K562 (cell line): Measurements from ENCODE around the gene GMDS. TPM values are rescaled to one million over a fixed set of nuclear protein-coding genes. Genes with fewer than 3 reads are reported as not detected.

Experiments used
- ATAC-seq: fragments of 200-7000 bp; cut with Tn5 transposase; 3 replicates; pipeline ENCODE4 v1.9.1; 2020; ENCODE audit warnings: moderate library complexity
- BruUV-seq: library from RNA; stranded (reverse); fragments of 400-500 nt; replicated peaks from 2 replicates; lab custom pipeline; 2021; lab: Mats Ljungman, UMichigan
- CTCF ChIA-PET: fragments of 300-600 bp; formaldehyde crosslinking; extraction: SDS; loops from one replicate; lab custom pipeline; 2021; ENCODE audit warnings: low intra/inter-chr PET ratio; lab: Yijun Ruan, JAX
- POLR2A ChIA-PET: fragments of 300-600, 350-650 bp; sonication (Branson Sonifier 250); formaldehyde crosslinking; extraction: SDS; loops from one replicate; lab custom pipeline; 2021; ENCODE audit warnings: antibody characterized with exemption, inconsistent platforms; lab: Yijun Ruan, JAX
- DNase-seq, 4 experiments: peaks; one replicate each; pipeline versions ENCODE4 v3.0.0 to v3.0.0-alpha.2; 2011 to 2018; ENCODE audit warnings: low spot score in 3 of 4, mixed read lengths in 3 of 4; ENCODE audit errors: extremely low read depth in 1 of 4
- FAIRE-seq: peaks from 2 replicates; lab custom pipeline; 2011; peaks lifted over from hg19 to GRCh38; lab: Jason Lieb, UNC
- H2AFZ ChIP-seq: 2 replicates; pipeline ENCODE4 v1.6.0; 2011; ENCODE audit warnings: low read depth, low read length, control low read depth, inconsistent platforms
- H3K27ac ChIP-seq: fragments of 200-600 bp; 3 replicates; pipeline ENCODE4 v1.8.0; 2011; ENCODE audit warnings: low read depth, mild to moderate bottlenecking, control low read depth, inconsistent platforms, low read length, moderate library complexity, mixed read lengths; ENCODE audit errors: extremely low read depth
- H3K27me3 ChIP-seq, 2 experiments: fragments of 300-600 bp in 1 of 2; 2 replicates in 1 of 2; 3 replicates in 1 of 2; pipeline versions ENCODE4 v1.6.0 to v1.8.0; 2011; ENCODE audit warnings: inconsistent platforms in 2 of 2, low read length in 2 of 2, mild to moderate bottlenecking in 1 of 2, mixed read lengths in 1 of 2, moderate library complexity in 1 of 2; ENCODE audit not compliant: control insufficient read depth in 2 of 2, insufficient read depth in 2 of 2
- H3K36me3 ChIP-seq: fragments of 300-600 bp; 3 replicates; pipeline ENCODE4 v1.8.0; 2011; ENCODE audit warnings: mild to moderate bottlenecking, low read length, inconsistent platforms; ENCODE audit not compliant: control insufficient read depth, insufficient read depth
- H3K4me1 ChIP-seq, 2 experiments: fragments of 200-600 bp in 1 of 2; replicated peaks in 1 of 2; 2 replicates in 1 of 2; 3 replicates in 1 of 2; pipeline versions ENCODE4 v1.5.1 to v1.8.0; 2011; ENCODE audit warnings: inconsistent platforms in 2 of 2, low read length in 2 of 2, mild to moderate bottlenecking in 1 of 2, mixed read lengths in 1 of 2, moderate library complexity in 1 of 2; ENCODE audit not compliant: control insufficient read depth in 2 of 2, insufficient read depth in 2 of 2
- H3K4me2 ChIP-seq: 2 replicates; pipeline ENCODE4 v1.6.1; 2011; ENCODE audit warnings: low read length, control low read depth, inconsistent platforms, mixed read lengths; ENCODE audit not compliant: insufficient read depth
- H3K4me3 ChIP-seq: fragments of 200-600 bp; sonication (generic), shearing (Covaris generic); 2 replicates; pipeline ENCODE4 v1.5.1; 2016; ENCODE audit warnings: control low read depth, inconsistent platforms
- H3K79me2 ChIP-seq: fragments of 200-600 bp; 3 replicates; pipeline ENCODE4 v1.8.0; 2011; ENCODE audit warnings: low read length, inconsistent platforms; ENCODE audit not compliant: control insufficient read depth, insufficient read depth
- H3K9ac ChIP-seq, 2 experiments: 2 replicates each; pipeline versions ENCODE4 v1.6.0 to v1.6.1; 2011; ENCODE audit warnings: low read depth in 2 of 2, low read length in 2 of 2, control low read depth in 1 of 2, inconsistent platforms in 1 of 2, mild to moderate bottlenecking in 1 of 2, mixed read lengths in 1 of 2; ENCODE audit not compliant: insufficient read depth in 1 of 2
- H3K9me1 ChIP-seq: one replicate; pipeline ENCODE4 v1.6.0; 2011; ENCODE audit warnings: inconsistent platforms, mild to moderate bottlenecking, low read length, moderate library complexity; ENCODE audit not compliant: control insufficient read depth, insufficient read depth
- H3K9me3 ChIP-seq: replicated peaks from 2 replicates; pipeline ENCODE4 v1.5.1; 2011; ENCODE audit warnings: low read depth, low read length, inconsistent platforms; ENCODE audit not compliant: control insufficient read depth, insufficient read depth
- H4K20me1 ChIP-seq: replicated peaks from 2 replicates; pipeline ENCODE4 v1.6.1; 2011; ENCODE audit warnings: low read length, inconsistent platforms, mixed read lengths; ENCODE audit not compliant: control insufficient read depth, insufficient read depth
- CREB1 ChIP-seq, 2 experiments: sonication (generic) in 1 of 2; formaldehyde crosslinking in 1 of 2; IDR thresholded peaks; 2 replicates each; pipeline versions ENCODE4 v1.6.1 to v1.8.0; 2012 to 2022; ENCODE audit warnings: inconsistent platforms in 1 of 2, mild to moderate bottlenecking in 1 of 2, missing genetic modification reagents in 1 of 2, moderate library complexity in 1 of 2
- THRAP3 ChIP-seq: fragments of 450-650 bp; IDR thresholded peaks from 2 replicates; pipeline ENCODE4 v1.6.1; 2016; ENCODE audit warnings: mild to moderate bottlenecking, inconsistent platforms, borderline replicate concordance
- ZNF146 ChIP-seq: IDR thresholded peaks from one replicate; pipeline ENCODE4 v1.6.1; 2018; ENCODE audit warnings: missing compliant biosample characterization; ENCODE audit not compliant: unreplicated experiment
- WGBS: fragments of 100-300 bp; shearing (Covaris generic); methylation state at CpG from one replicate; pipeline ENCODE4 v1.1.6; 2016; ENCODE audit warnings: low coverage, mixed read lengths; ENCODE audit not compliant: insufficient coverage; ENCODE audit errors: missing lambda C conversion rate; 5-methylcytosine and 5-hydroxymethylcytosine counted together
- in situ Hi-C: fragments of 300-500 bp; cut with MboI; formaldehyde crosslinking; loops from 4 replicates; pipeline ENCODE4 v1.15.0; 2018; ENCODE audit warnings: inconsistent platforms, mixed read lengths
- intact Hi-C: fragments of 100-400 bp; cut with micrococcal nuclease; formaldehyde crosslinking; loops from 2 replicates; pipeline ENCODE4 v1.14.2; 2022
- polyA plus RNA-seq, 8 experiments: library from polyadenylated mRNA; depleted of rRNA in 4 of 8; stranded (reverse) in 5 of 8; unstranded in 3 of 8; fragments of >200 nt; fragmentation: Nextera tagmentation in 2 of 8; fragmentation: Illumina TruSeq in 1 of 8; extraction: Ambion mirVana in 2 of 8; extraction: Trizol in 1 of 8; gene quantifications; 2 replicates each; pipeline versions ENCODE4 v1.2.1 to v1.2.3, GENCODE V29; 2011 to 2014; ENCODE audit warnings: inconsistent platforms in 1 of 8, missing spikeins in 1 of 8
- total RNA-seq, 7 experiments: library from RNA; depleted of rRNA in 6 of 7; stranded (reverse); fragments of >200 nt in 6 of 7; fragmentation: Illumina TruSeq in 2 of 7; extraction: Trizol in 2 of 7; gene quantifications; 2 replicates each; pipeline versions ENCODE4 v1.2.1 to v1.2.3, GENCODE V29; 2011 to 2021; ENCODE audit warnings: low replicate concordance in 1 of 7
- TF ChIP-seq, protein P1 (sequence below): fragments of 250-450 bp; sonication (Bioruptor Pico); IDR thresholded peaks from 2 replicates; pipeline ENCODE4 v1.8.0; 2022; ENCODE audit warnings: inconsistent platforms, mild to moderate bottlenecking, moderate library complexity, borderline replicate concordance

GMDS gene
- total and polyA plus RNA-seq, 9 of the 15 experiments (the other 6 are each of a cell fraction or from before 2014, with no cell fraction given) = 0.48 to 31.8 (median 13.4) TPM

DNA sequence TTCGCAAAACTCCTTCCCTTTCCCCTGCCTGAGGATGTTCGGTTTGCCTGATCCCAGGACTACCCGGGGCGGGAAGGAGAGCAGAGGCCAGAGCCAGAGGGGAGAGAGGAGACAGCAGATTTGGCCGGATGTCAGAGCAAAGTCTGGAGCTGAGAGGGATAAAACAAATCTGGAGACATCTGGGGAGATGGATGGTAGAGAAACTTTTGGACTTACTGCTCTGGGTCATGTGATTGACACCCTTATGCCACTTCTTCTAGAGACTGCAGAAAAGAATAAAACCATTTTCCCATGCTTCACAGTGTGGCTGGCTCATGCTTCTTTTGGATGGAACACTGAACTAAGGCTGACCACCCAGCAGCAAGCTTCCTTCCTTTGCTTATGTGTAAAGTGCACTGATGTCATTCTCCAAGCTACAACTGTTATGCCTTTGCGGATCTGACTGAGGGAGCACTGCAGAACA lies 461.0 kb downstream of the GMDS start:
- no peak for ATAC-seq
- Histone ChIP-seq H3K79me2 (no peaks in the 10 kb centered on the region), H4K20me1 (no peaks in the 10 kb centered on the region), H3K4me1 (peaks cover under 1 to 4% of the 10 kb centered on the region in 2 experiments; a peak in 4 of 5 replicates), H3K9me3 (no peaks in the 10 kb centered on the region), H3K4me2 (no peak overlapping the region), H3K27me3 (peaks cover 10 to 25% of the 10 kb centered on the region in 2 experiments; a peak in 4 of 5 replicates), H2AFZ (no peak overlapping the region), H3K36me3 (no peaks in the 10 kb centered on the region)
- POLR2A ChIA-PET = interaction anchor here (0.6 kb wide), 1 partner anchor 98 kb away, joined by 3 read pairs; no protein-coding TSS in a partner anchor
- intact Hi-C loops = no loop called here
- in situ Hi-C loops = no loop called here
- CTCF ChIA-PET = no interaction called here
- no peak for TF ChIP-seq THRAP3
- TF ChIP-seq, protein P1, sequence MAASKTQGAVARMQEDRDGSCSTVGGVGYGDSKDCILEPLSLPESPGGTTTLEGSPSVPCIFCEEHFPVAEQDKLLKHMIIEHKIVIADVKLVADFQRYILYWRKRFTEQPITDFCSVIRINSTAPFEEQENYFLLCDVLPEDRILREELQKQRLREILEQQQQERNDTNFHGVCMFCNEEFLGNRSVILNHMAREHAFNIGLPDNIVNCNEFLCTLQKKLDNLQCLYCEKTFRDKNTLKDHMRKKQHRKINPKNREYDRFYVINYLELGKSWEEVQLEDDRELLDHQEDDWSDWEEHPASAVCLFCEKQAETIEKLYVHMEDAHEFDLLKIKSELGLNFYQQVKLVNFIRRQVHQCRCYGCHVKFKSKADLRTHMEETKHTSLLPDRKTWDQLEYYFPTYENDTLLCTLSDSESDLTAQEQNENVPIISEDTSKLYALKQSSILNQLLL (CRISPR knock-in tag) = no peak
- no peak for TF ChIP-seq CREB1 (IDR thresholded peaks at IDR 0.05)
- no peak for TF ChIP-seq CREB1 (CRISPR knock-in tag; IDR thresholded peaks at IDR 0.05)
- no peak for TF ChIP-seq ZNF146 (CRISPR knock-in tag)
- TF ChIP-seq, all 486 proteins: peak for 0
- no peak for FAIRE-seq
- Histone ChIP-seq H3K27ac (no peak overlapping the region), H3K9ac (no peak overlapping the region), H3K9me1 (no peaks in the 10 kb centered on the region), H3K4me3 (no peak overlapping the region)
- no peak for DNase-seq
- no TSS peak for BruUV-seq
- WGBS = 0% methylated on average over 2 of the region's 6 CpGs
